Measurements from ENCODE around the gene BEST2. TPM values are rescaled to one million over a fixed set of nuclear protein-coding genes. Genes with fewer than 3 reads are reported as not detected.

BEST2 gene
- total and polyA plus RNA-seq, 12 donors = not detected

GRCh38 chr19:12782424-12783290, 31.1 kb downstream of the BEST2 start:
- H3K9me3 ChIP-seq = no peaks in the 10 kb centered on the region
- H3K4me3 ChIP-seq = peak overlapping the region; percentile 14 to 63 (median 52)
- ATAC-seq (peak; percentile 52 to 79 (median 68)), DNase-seq (peak; percentile 95)
- peaks cover 46 to 89% (median 64%) of the 10 kb centered on the region in 9 donors for H3K4me1 ChIP-seq
- peak overlapping the region; percentile 89 to 100 (median 99) for H3K27ac ChIP-seq
- TF ChIP-seq, protein P1, sequence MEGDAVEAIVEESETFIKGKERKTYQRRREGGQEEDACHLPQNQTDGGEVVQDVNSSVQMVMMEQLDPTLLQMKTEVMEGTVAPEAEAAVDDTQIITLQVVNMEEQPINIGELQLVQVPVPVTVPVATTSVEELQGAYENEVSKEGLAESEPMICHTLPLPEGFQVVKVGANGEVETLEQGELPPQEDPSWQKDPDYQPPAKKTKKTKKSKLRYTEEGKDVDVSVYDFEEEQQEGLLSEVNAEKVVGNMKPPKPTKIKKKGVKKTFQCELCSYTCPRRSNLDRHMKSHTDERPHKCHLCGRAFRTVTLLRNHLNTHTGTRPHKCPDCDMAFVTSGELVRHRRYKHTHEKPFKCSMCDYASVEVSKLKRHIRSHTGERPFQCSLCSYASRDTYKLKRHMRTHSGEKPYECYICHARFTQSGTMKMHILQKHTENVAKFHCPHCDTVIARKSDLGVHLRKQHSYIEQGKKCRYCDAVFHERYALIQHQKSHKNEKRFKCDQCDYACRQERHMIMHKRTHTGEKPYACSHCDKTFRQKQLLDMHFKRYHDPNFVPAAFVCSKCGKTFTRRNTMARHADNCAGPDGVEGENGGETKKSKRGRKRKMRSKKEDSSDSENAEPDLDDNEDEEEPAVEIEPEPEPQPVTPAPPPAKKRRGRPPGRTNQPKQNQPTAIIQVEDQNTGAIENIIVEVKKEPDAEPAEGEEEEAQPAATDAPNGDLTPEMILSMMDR (IDR thresholded peaks at IDR 0.05) = peak in 5 of 9 donors; percentile 9 to 38 (median 18)
- H3K36me3 ChIP-seq = no peaks in the 10 kb centered on the region
- intact Hi-C loops (cut with DNase I) = no loop called here
- WGBS, 2 donors = 1 to 3% methylated on average over 65 to 88 of the region's 88 CpGs
- H3K27me3 ChIP-seq = no peaks in the 10 kb centered on the region

GRCh38 chr19:12783291-12783848, 31.8 kb downstream of the BEST2 start:
- no peaks in the 10 kb centered on the region for H3K36me3 ChIP-seq
- H3K4me1 ChIP-seq = peaks cover 51 to 94% (median 70%) of the 10 kb centered on the region in 9 donors
- TF ChIP-seq, protein P1 (IDR thresholded peaks at IDR 0.05) = no peak
- peak overlapping the region; percentile 89 to 100 (median 99) for H3K27ac ChIP-seq
- 11 to 17% methylated on average over 16 of the region's 16 CpGs for WGBS, 2 donors
- no peaks in the 10 kb centered on the region for H3K27me3 ChIP-seq
- no peaks in the 10 kb centered on the region for H3K9me3 ChIP-seq
- peak overlapping the region in 9 of 10 donors; percentile 33 to 63 (median 53) for H3K4me3 ChIP-seq
- peak in 1 of 2 donors; percentile 20 for DNase-seq
- intact Hi-C loops (cut with DNase I) = no loop called here
- ATAC-seq = peak in 1 of 8 donors; percentile 0

- WGBS, 2 donors = 14 to 19% methylated on average over 19 of the region's 19 CpGs
- TF ChIP-seq, protein P1 (IDR thresholded peaks at IDR 0.05) = no peak
- ATAC-seq (peak in 7 of 8 donors; percentile 2 to 48 (median 25)), DNase-seq (peak; percentile 63 to 78)
- Histone ChIP-seq H3K9me3 (no peaks in the 10 kb centered on the region), H3K27me3 (no peaks in the 10 kb centered on the region), H3K27ac (peak overlapping the region; percentile 89 to 100 (median 99)), H3K4me3 (peak overlapping the region in 6 of 10 donors; percentile 52 to 63 (median 58)), H3K4me1 (peaks cover 55 to 94% (median 70%) of the 10 kb centered on the region in 9 donors), H3K36me3 (no peaks in the 10 kb centered on the region)
- intact Hi-C loops (cut with DNase I) = no loop called here
Observed at GRCh38 chr19:12783849-12784393, 32.3 kb downstream of the BEST2 start.

DNA sequence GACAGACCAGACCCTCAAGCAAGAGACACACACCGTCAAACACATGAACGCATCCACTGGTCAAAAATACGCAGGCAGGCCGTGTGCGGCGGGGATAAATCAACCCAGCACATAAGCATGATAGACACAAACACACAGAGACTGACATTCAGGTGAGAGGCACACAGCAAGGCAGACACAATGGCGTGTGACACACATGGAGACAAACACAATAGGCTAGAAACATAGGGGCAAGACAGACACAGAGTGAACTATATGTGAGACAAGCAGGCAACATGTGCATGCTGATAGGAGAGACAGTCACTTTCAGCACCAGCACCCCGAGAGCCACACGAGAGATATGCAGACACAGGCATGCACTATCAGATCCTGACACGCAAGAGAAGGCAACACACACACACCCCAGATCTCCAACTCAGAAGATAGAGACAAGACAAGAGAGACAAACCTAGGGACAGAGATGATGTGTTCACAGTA, 32.8 kb downstream of the BEST2 start:
- ATAC-seq = no peak
- Histone ChIP-seq H3K4me1 (peaks cover 51 to 94% (median 72%) of the 10 kb centered on the region in 9 donors), H3K9me3 (no peaks in the 10 kb centered on the region), H3K36me3 (no peaks in the 10 kb centered on the region), H3K4me3 (no peak overlapping the region), H3K27me3 (no peaks in the 10 kb centered on the region), H3K27ac (peak overlapping the region; percentile 89 to 100 (median 99))
- 51 to 52% methylated on average over 10 of the region's 10 CpGs for WGBS, 2 donors
- intact Hi-C loops (cut with DNase I) = no loop called here
- DNase-seq = no peak
- TF ChIP-seq, protein P1 (IDR thresholded peaks at IDR 0.05) = no peak
